Kidney tubule cell (primary cell): ENCODE results near the gene MED10.

Experiments used
- DNase-seq: peaks from one replicate; pipeline ENCODE4 v3.0.0-alpha.2; 2018; ENCODE audit warnings: low spot score

MED10 gene

GRCh38 chr5:6399980-6400910 lies 21.9 kb upstream of the MED10 start:
- peak; percentile 42 for DNase-seq

GRCh38 chr5:6398570-6399230 lies 20.4 kb upstream of the MED10 start:
- no peak for DNase-seq

GRCh38 chr5:6397536-6398269 lies 19.4 kb upstream of the MED10 start:
- DNase-seq: no peak

DNA sequence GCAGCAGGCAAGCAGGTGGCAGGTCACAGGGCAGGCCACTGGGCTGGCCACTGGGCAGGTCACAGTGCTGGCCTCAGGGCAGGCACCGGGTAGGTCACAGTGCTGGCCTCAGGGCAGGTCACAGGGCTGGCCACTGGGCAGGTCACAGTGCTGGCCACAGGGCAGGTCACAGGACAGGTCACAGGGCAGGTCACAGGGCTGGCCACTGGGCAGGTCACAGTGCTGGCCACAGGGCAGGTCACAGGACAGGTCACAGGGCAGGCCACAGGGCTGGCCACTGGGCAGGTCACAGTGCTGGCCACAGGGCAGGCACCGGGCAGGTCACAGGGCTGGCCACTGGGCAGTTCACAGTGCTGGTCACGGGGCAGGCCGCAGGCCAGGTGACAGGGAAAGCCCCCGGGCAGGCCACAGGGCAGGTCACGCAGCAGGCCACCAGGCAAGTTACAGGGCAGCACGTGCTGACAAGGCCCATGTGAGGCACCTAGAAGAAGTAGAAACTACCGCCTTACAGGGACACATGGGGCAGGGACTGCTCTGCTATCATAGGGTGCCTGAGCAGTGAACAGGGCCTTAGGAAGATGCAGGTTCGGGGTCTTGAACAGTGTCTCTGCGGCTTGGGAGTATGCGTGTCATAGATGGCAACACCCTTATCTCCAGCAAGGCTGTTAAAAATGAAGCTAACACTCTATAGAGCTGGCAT lies 18.6 kb upstream of the MED10 start:
- DNase-seq: no peak

GRCh38 chr5:6396043-6396442 lies 17.7 kb upstream of the MED10 start:
- no peak for DNase-seq

GRCh38 chr5:6395621-6396020 lies 17.3 kb upstream of the MED10 start:
- no peak for DNase-seq

DNA sequence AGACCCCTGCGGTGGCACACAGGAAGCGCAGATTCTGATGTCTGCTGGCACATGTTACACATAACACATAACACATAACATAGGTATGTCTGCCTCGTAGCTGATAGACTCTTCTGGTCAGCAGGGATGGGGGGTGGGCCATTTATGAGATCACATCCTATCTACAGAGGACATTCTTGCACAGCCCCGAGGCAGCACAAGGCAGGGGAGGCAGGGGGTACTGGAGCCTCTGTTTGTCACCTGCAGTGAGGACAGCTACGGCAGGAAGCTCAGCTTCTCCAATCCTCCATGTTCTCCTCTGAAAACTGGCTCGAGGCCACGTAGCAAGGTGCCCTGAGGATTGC lies 16.7 kb upstream of the MED10 start:
- DNase-seq: no peak

DNA sequence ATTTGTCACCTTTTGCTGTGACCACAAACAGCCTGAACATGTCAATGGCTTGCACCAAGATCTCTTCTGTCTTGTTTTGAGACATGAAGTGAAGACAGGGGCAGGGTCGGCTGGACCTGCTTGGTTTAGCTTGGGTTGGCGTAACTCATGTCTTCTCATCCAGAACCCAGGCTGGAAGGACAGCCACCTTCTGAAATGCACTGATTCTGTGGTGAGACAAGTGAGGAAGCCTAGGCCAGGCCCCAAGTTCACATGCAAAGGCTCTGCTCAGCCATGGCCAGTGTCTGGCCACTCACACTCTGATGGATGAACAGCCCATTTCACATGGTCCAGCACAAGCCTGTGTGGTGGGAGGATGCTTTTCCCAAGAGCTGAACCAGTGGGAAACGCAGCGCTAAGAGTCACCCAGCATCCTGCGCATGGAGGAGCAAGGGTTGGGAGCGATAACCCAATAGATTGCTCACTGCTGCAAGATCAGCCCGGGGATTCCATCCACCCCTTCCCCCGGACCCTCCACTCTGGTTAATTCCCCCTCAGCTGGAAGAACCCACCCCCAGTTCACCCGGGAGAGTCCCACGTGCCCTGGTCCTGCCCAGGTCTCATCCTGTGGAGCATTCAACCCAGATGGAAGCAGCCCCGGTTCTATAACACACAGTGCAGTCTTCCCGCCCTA lies 16.2 kb upstream of the MED10 start:
- no peak for DNase-seq

DNA sequence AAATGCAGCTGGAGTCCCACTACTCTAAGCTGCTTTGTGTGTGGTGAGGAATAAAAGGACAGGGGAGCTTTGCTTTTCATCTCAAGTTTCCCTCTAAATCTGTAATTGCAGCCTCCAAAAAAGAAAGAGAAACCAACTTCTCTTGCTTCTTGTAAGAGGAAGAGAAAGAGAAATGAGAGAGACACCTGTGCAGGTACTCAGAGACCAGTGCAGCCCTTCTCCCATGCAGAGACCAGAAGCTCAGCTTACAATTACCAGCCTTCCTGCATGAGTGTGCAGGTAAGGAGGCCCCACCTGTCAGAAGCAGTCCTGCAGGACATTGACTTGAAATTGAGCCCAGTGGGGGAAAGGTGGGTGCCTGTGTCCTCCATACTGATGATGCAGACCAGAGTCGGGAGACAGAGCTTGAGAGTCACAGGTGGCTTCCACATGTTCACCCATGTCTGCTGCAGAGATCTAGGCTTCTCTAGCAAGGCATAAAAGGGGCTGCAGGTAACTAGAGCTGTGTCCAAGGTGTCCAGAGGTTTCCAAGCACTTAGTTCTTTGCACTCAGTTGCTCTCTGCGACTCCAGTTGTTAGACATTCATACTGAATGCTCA lies 15.3 kb upstream of the MED10 start:
- DNase-seq: no peak

DNA sequence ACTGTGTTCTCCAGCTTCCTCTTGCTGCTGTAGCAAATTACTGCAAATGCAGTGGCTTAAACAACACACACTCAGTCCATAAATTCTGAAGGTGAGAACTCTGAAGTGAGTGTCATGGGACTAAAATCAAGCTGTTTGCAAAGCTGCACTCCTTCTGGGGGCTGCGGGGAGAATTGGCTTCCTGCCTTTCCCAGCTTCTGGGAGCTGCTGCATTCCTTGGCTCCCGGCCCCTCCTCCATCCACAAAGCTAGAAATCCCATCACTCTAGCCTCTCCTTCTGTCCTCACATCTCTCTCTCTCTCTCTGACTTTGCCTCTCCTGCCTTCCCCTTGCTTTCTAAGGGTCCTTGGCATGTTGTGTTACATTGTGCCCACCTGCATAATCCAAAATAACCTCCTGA lies 14.2 kb upstream of the MED10 start:
- DNase-seq: no peak

- DNase-seq: no peak
Observed at GRCh38 chr5:6391151-6391550, 12.8 kb upstream of the MED10 start.

DNA sequence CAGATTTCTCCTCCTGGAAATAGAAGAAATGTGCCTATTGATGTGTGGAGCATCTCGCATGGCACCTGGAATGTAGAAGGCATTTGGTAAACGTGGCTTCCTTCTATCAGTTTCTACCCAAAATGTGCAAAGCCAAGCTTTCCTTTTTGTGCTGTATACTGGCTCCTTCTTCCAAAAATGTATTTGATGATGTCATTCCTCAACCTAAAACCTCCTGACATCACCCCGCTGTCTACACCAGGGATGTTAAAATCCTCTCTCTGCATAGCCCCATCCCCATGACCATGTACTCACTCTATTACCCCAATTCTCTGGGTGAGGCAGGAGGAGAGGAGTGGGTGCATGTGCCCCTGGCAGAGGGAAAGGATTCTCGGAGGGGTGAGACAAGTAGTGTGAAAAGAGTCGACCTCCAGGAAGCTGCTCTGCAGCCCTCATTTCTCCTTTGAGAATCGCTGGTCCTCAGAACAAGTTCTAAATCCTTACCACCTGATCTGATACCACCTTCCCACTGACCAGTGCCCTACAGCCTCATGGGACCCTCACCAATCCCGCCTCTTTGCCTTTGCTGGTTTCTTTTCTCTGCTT lies 11.7 kb upstream of the MED10 start:
- no peak for DNase-seq

DNA sequence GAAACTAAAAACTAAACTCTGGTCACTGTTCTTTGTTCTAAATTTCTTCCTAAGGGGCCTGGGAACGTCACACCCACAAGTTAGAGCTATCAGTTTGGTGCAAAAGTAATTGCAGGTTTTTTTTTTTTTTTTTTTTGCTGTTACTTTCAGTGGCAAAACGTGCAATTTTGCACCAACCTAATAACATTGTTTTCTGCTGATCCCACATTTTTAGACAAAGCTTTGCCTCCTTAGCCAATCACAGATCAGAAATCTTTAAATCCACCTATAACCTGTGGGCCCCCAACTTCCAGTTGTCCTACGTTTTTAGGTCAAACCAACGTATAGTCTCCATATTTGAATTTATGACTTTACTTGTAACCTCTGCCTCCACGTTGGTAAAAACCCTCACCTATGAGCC lies 11.1 kb upstream of the MED10 start:
- no peak for DNase-seq

DNA sequence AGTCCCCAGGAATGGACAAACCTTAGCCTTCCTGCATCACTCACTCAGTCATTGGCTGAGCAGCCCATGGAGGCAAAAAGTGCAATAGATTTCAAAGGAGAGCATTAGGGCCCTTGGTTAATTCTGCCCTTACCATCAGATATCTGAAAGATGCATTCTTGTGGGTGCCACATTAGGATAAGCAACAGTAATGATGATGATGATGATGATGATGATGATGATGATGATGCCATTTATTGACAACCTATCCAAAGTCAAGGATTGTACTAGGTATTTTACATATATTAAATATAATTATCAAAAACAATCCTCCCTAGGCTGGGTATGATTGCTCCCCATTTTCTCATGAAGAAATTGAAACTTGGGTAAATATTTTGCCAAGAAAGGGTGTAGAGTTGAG lies 9.6 kb upstream of the MED10 start:
- no peak for DNase-seq

GRCh38 chr5:6386271-6386670 lies 7.9 kb upstream of the MED10 start:
- no peak for DNase-seq

GRCh38 chr5:6384856-6385255 lies 6.5 kb upstream of the MED10 start:
- DNase-seq: no peak

DNA sequence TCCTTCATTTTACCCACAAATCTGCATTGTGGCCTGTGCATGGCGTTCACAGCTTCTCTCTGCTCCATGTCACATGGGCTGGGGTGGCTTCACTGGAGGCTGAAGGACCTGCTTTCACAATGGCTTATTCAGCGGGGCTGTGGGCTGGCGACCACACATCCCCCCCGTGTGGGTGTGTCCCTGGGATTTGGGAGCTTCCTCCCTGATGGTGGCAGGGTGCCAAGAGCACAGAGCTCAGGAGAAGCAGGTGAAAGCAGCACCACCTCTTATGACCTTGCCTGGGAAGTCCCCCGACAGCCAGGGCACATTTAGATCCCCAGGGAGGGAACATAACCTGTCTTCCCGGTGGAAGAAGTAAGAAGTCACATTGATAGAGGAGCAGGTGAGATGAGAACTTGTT lies 5.0 kb upstream of the MED10 start:
- DNase-seq: no peak

DNA sequence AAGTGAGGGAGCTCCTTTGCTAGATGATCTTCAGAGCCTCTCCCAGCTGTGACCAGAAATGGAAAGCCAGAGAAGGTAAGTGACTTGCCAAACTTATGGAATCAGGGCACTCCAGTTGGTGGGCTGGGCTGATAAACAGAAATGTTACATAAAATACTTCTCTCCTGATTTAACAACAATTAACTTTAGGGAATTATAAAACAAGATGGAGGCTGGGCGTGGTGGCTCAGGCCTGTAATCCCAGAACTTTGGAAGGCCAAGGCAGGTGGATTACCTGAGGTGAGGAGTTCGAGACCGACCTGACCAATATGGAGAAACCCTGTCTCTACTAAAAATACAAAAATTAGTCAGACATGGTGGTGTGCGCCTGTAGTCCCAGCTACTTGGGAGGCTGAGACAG lies 899 bp upstream of the MED10 start:
- DNase-seq: no peak

GRCh38 chr5:6378766-6379103 lies 388 bp upstream of the MED10 start:
- DNase-seq: no peak

GRCh38 chr5:6377582-6377904 lies 804 bp downstream of the MED10 start:
- DNase-seq: no peak

- peak; percentile 8 for DNase-seq
Observed at GRCh38 chr5:6376974-6377520, 1.3 kb downstream of the MED10 start.
